ENCODE measurements around the gene RNU7-1.
A peak's percentile ranks its signal among the peaks of the same experiment; 100 is the strongest.

RNU7-1 gene

DNA sequence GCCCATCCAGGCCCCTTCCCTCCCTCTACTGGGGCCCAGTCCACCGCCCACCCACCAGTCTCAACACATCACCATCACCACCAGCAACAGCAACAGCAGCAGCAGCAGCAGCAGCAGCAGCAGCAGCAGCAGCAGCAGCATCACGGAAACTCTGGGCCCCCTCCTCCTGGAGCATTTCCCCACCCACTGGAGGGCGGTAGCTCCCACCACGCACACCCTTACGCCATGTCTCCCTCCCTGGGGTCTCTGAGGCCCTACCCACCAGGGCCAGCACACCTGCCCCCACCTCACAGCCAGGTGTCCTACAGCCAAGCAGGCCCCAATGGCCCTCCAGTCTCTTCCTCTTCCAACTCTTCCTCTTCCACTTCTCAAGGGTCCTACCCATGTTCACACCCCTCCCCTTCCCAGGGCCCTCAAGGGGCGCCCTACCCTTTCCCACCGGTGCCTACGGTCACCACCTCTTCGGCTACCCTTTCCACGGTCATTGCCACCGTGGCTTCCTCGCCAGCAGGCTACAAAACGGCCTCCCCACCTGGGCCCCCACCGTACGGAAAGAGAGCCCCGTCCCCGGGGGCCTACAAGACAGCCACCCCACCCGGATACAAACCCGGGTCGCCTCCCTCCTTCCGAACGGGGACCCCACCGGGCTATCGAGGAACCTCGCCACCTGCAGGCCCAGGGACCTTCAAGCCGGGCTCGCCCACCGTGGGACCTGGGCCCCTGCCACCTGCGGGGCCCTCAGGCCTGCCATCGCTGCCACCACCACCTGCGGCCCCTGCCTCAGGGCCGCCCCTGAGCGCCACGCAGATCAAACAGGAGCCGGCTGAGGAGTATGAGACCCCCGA, 6.8 kb upstream of the RNU7-1 start:
- peak in 2 of 3 donors; percentile 52 to 53 for DNase-seq (ENCODE audit: low read depth in 2 of 3, low spot score in 1 of 3)

DNA sequence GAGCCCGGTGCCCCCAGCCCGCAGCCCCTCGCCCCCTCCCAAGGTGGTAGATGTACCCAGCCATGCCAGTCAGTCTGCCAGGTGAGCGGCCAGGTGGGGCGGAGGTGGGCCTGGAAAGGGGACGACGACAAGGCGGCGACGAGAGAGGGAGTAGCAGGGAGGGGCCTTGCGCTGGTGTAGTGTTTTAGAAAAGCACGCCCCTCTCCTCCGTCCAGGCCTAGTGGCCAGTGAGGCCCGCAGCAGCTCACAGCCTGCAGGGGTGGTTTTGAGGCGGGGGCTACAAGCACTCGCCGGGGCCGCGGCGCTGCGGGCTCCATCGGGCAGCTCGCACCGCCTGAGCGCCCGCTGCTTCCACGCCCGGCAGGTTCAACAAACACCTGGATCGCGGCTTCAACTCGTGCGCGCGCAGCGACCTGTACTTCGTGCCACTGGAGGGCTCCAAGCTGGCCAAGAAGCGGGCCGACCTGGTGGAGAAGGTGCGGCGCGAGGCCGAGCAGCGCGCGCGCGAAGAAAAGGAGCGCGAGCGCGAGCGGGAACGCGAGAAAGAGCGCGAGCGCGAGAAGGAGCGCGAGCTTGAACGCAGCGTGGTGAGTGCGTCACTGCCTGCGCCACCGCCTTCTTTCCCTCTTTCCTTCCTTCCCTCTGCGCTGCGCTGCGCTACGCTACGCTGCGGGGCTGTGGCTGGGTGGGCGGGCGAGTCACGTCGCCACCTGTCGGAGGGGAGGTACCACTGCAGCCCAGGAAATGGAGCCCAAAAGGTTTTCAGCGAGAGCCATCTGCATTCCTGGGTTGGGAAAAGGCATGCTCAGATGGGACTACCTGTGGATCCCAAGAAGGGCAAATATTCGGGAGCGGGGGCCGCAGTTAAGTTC, 5.9 kb upstream of the RNU7-1 start:
- peak; percentile 89 to 92 (median 89) for DNase-seq (ENCODE audit: low read depth in 2 of 3, low spot score in 1 of 3)

DNA sequence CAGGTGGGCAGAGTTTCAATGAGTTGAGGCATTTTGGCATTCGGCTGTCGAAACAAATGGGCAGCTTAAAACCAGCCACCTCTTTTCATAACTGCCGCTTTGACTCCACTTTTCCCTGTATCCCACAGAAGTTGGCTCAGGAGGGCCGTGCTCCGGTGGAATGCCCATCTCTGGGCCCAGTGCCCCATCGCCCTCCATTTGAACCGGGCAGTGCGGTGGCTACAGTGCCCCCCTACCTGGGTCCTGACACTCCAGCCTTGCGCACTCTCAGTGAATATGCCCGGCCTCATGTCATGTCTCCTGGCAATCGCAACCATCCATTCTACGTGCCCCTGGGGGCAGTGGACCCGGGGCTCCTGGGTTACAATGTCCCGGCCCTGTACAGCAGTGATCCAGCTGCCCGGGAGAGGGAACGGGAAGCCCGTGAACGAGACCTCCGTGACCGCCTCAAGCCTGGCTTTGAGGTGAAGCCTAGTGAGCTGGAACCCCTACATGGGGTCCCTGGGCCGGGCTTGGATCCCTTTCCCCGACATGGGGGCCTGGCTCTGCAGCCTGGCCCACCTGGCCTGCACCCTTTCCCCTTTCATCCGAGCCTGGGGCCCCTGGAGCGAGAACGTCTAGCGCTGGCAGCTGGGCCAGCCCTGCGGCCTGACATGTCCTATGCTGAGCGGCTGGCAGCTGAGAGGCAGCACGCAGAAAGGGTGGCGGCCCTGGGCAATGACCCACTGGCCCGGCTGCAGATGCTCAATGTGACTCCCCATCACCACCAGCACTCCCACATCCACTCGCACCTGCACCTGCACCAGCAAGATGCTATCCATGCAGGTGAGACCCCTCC, 5.0 kb upstream of the RNU7-1 start:
- no peak for DNase-seq (ENCODE audit: low read depth in 2 of 3, low spot score in 1 of 3)

DNA sequence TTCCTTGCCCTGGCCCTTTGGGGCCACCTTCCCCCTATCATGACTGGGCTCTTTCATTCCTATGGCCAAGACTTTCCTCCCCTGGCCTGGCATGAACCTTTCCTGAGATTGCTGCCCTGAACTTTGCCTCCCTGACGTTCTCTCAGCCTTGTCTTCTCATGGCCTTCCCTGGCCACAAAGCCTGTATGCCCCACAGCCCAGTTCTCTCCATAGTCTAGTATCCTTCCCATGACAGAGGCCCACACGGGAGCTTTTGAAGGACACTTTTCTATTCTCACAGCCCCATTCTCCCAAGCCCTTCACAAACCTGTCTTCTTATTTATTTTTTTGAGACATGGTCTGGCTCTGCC, 4.5 kb upstream of the RNU7-1 start:
- no peak for DNase-seq (ENCODE audit: low read depth in 2 of 3, low spot score in 1 of 3)

DNA sequence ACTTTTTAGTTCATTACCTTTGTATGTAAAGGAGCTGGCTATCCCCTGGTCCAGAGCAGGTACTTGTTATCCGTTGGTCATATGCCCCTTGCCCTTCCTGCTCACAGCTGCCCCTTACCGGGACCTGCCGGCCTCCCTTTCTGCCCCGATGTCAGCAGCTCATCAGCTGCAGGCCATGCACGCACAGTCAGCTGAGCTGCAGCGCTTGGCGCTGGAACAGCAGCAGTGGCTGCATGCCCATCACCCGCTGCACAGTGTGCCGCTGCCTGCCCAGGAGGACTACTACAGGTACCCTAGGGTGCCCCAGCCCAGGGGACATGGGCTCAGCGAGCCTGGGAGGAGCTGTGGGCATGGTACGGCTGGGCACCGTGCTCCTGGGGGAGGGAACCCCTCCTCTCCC, 2.3 kb upstream of the RNU7-1 start:
- no peak for DNase-seq (ENCODE audit: low read depth in 2 of 3, low spot score in 1 of 3)

DNA sequence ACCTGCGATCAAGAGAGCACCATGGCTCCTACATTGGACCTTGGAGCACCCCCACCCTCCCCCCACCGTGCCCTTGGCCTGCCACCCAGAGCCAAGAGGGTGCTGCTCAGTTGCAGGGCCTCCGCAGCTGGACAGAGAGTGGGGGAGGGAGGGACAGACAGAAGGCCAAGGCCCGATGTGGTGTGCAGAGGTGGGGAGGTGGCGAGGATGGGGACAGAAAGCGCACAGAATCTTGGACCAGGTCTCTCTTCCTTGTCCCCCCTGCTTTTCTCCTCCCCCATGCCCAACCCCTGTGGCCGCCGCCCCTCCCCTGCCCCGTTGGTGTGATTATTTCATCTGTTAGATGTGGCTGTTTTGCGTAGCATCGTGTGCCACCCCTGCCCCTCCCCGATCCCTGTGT, 1.8 kb upstream of the RNU7-1 start:
- no peak for DNase-seq (ENCODE audit: low read depth in 2 of 3, low spot score in 1 of 3)

DNA sequence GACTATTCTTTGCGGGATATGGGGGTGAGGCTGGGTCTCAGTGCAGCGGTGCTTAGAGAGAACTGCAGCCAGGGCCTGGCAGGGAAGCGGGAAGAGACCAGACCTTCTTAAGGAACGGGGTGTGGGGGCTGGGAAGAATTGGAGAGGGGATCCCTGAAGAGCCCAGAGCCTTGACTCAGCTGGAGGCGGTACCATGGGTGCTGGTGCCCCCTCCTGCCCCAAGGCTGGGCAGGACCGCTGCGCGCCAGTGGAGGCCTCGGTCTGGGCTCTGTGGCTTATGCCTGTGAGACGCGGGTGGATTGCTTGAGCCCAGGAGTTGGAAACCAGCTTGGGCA, 1.3 kb upstream of the RNU7-1 start:
- no peak for DNase-seq (ENCODE audit: low read depth in 2 of 3, low spot score in 1 of 3)

DNA sequence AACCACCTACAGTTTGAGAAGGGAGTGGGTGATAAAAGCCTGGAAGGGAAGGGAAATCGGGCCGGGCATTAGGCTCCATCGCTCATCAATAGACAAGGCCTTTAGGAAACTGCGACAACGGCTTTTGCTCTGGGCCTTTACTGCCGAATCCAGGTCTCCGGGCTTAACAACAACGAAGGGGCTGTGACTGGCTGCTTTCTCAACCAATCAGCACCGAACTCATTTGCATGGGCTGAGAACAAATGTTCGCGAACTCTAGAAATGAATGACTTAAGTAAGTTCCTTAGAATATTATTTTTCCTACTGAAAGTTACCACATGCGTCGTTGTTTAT, 261 bp upstream of the RNU7-1 start:
- peak; percentile 62 to 75 (median 71) for DNase-seq (ENCODE audit: low read depth in 2 of 3, low spot score in 1 of 3)

DNA sequence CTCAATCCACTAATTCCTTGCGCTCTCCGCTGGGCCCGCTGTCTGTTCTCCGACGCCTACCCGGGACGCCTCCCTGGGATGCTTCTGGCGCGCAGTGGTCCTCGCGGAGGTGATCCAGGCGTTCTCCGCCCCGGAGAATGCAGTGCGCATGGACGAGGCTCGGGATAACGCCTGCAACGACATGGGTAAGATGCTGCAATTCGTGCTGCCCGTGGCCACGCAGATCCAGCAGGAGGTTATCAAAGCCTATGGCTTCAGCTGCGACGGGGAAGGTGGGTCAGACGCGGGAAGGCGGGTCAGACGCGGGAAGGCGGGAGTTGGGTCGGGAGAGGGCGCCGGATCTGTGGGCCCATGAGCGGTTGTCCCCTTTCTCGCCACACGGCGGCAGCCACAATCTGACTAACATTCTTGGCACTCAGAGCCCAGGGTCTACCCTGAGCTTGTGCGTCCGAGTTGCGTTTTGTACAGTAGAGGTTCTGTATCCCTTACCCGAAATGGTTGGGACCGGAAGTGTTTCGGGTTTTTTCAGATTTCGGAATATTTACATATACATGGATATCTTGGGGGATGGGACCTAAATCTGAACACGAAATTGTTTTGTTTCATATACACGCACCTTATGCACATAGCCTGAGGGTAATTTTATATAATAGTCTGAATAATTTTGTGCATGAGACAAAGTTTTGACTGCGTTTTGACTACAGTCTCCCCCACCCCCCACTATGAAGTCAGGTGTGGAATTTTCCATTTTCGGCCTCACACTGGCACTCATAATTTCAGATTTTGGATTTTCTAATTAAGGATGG, 968 bp downstream of the RNU7-1 start:
- DNase-seq (ENCODE audit: low read depth in 2 of 3, low spot score in 1 of 3), result peak; percentile 82 to 86 (median 85)

DNA sequence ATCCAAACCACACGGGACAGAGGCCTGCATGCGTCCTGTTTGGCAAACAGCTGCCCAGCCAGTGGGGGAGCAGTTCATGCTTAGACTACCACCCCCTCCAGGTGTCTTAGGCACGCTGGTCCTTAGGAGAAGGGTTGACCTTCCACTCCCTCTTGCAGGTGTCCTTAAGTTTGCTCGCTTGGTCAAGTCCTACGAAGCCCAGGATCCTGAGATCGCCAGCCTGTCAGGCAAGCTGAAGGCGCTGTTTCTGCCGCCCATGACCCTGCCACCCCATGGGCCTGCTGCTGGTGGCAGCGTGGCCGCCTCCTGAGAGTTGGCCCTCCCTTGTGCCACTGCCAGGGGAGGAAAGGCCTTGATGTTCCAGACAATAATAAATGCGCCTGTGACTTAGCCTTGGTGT, 2.0 kb downstream of the RNU7-1 start:
- no peak for DNase-seq (ENCODE audit: low read depth in 2 of 3, low spot score in 1 of 3)

DNA sequence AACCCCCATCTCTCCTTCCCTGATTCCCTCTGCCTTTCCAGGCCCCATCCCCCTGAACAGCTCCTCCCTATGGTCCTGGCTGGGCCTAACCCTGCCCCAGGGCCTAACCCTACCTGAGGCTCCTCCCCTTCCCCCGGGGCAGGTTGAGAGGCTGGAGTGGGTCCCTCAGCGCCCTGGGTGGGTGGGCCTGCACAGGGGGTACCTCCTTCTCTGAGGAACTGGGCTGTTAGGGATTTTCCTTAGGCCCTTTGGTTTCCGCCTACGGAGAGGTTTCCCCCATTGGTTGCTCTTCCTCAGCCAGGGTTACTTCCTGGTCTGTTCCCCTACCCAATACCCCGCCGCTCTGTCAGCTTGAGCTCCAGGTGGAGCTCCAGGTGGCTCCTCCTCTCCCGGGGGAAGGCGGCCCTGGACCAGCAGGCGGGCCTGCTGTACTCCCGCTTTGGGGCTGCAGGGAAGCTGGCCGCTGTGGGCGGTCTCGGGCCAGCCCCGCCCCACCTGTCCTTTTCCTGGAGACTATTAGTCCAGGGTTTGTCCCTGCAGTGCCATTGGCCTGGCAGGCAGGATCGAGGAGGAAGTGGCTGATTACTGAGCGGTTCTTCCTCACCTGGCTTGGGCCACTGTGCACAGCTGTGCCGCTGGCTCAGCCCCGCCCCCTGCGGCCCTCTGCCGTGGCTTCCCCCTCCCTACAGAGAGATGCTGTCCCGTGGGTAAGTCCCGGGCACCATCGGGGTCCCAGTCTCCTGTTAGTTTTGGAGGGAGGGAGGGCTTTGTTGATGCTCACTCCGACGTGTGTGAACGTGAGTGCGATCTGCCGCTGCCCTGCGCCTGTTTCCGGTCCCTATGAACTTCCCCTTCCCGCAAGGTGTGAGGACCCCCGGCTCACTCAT, 2.7 kb downstream of the RNU7-1 start:
- peak in 2 of 3 donors; percentile 57 to 66 for DNase-seq (ENCODE audit: low read depth in 2 of 3, low spot score in 1 of 3)

DNA sequence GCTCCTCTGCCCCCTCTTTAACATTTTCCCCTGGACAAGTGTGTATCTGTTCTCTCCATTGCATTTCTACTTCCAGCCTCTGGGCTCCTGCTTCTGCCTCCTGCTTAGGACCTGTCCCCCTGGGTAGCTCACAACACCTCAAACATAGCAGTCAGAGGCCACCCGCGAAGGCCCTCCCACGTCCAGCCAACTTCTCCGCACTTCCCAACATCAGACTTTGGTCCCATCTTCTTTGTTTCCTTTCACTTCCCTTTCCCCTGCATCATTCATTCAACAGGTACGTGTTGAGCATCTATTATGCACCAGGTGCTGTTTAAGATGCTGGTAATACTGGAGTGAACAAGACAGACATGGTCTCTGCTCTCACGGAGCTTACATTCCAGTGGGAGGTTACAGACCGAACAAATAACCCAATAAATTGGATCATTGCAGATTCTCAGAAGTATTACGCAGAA, 3.3 kb downstream of the RNU7-1 start:
- DNase-seq (ENCODE audit: low read depth in 2 of 3, low spot score in 1 of 3), result no peak

DNA sequence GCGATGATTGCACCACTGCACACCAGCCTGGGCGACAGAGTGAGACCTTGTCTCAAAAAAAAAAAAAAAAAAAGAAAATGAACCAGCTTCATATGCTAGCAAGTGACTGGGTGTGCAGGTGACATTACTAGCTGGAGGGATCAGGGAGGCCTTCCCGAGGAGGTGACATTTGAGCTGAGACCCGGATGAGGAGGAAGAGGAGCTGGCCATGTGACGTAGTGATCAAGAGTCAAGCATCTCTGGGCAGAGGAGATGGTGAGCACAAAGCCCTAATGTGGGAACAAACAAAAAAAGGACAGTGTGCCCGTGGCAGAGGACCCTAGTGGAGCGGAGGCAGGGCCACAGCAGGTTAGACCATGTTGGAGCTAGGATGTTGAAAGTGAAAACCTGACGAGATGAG, 4.0 kb downstream of the RNU7-1 start:
- no peak for DNase-seq (ENCODE audit: low read depth in 2 of 3, low spot score in 1 of 3)

DNA sequence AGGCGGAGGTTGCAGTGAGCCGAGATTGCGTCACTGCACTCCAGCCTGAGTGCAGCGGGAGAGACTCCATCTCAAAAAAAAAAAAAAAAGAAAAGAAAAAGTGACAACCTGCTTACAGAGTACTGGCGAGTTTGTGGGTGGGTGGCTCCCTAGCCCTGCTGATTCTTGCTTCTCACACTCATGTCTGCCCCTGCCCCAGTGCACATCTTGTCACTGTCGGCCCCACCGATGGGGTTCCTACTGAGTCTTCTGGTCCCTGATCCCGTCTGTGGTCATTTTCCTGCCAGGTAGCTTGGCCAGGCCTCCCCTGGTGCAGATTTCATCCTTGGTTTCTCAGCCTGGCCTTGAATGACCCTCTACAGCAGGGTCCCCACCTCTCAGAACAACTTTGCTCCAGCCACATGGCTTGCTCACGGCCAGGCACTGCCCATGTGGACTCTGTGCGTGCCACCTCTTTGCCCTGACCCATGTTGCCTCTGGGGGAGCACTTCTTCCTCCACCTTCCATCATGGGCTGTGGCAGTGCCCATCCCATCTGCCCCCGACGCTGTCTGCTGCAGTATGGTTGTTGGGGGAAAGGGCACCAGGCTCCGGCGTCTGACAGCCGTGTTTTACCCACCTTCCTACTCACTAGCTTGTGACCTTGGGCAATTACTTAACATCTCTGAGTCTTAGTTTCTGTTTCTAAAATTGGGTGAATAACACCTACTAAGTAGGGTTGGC, 5.4 kb downstream of the RNU7-1 start:
- no peak for DNase-seq (ENCODE audit: low read depth in 2 of 3, low spot score in 1 of 3)

DNA sequence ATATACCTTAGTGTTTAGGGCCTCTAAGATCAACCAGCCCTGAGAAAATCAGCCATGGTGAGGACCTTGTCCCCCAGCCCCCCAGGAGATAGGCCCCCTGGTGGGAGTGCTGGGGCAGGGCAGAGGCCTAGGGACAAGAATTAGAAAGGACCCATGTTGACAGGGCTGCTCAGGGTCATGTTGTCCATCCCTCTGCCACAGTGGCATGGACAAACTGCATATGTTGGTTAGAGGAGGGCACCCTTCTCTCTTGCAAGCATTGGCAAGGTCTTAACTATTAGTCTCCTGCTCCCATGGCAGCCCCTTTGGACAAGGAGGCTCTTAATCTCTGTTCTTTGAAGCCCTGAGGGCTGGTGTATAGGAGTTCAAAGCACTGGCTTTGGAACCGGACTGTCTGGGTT, 6.8 kb downstream of the RNU7-1 start:
- no peak for DNase-seq (ENCODE audit: low read depth in 2 of 3, low spot score in 1 of 3)

DNA sequence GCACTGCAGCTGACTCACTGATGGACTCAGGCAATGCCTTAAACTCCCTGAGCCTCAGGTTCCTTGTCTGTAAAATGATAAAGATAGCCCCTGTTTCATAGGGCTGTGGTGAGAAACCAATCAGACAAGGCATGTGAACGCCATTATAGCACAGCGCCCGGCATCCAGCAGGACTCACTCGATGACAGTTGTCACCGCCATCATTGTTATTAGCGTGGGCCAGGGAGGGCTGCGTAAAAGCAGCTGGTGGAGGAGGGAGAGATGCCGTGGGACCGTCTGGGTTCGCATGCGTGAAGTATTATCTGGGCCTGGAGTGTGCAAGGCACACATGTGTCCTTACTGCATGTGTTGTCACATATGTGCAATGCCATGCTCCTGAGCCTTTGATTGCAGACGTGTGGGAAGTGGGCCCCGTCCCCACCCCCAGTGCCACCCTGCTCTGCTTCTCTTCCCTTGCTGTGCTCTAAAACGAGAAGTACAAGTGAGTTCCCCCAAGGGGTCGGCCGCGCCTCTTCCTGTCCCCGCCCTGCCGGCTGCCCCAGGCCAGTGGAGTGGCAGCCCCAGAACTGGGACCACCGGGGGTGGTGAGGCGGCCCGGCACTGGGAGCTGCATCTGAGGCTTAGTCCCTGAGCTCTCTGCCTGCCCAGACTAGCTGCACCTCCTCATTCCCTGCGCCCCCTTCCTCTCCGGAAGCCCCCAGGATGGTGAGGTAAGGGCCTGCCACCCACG, 7.4 kb downstream of the RNU7-1 start, which contains the start of gene PTPN6:
Gene PTPN6 (plus strand): TSS at position 546 of the 730 bp plus-strand sequence. CDS start 157 bp downstream, at position 703.
- DNase-seq (ENCODE audit: low read depth in 2 of 3, low spot score in 1 of 3), result peak in 1 of 3 donors; percentile 45

DNA sequence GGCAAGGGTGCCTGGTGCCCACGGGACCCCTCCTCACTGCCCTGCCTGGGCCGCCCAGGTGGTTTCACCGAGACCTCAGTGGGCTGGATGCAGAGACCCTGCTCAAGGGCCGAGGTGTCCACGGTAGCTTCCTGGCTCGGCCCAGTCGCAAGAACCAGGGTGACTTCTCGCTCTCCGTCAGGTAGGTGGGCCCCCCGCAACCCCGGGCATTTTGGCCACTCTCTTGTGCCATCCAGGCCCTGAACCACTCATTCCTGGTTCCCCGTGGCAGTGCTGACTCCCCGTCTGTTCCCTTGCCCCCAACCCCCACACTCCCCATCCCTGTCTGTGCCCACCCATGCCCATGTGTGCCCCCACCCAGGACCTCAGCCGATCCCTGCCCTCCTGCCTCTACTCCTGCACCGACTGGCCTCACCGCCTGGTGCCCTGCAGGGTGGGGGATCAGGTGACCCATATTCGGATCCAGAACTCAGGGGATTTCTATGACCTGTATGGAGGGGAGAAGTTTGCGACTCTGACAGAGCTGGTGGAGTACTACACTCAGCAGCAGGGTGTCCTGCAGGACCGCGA, 8.0 kb downstream of the RNU7-1 start:
- DNase-seq (ENCODE audit: low read depth in 2 of 3, low spot score in 1 of 3), result no peak

Measured in stimulated activated CD4-positive, alpha-beta T cell treated with anti-CD3 and anti-CD28 coated beads, Interleukin-12 subunit alpha, Interleukin-12 subunit beta, amount 100 ng/mL, for 48 hours (primary cell).